GM12878 (cell line): ENCODE data around the gene WWTR1. TPM values are rescaled to one million over a fixed set of nuclear protein-coding genes. Genes with fewer than 3 reads are reported as not detected.

Source experiments
- ATF7 ChIP-seq: fragments of 450-650 bp; IDR thresholded peaks from 2 replicates; pipeline ENCODE4 v1.6.1; 2016; ENCODE audit warnings: low read depth, mild to moderate bottlenecking
- BCL11A ChIP-seq: IDR thresholded peaks from 2 replicates; pipeline ENCODE4 v1.6.1; 2011; ENCODE audit warnings: low read depth, low read length
- BMI1 ChIP-seq: fragments of 450-650 bp; IDR thresholded peaks from 2 replicates; pipeline ENCODE4 v1.6.1; 2016; ENCODE audit warnings: mild to moderate bottlenecking, moderate library complexity, borderline replicate concordance
- CBX5 ChIP-seq: sonication (generic); IDR thresholded peaks from 2 replicates; pipeline ENCODE4 v1.6.1; 2016; ENCODE audit warnings: low read depth, moderate library complexity, mild to moderate bottlenecking, inconsistent platforms
- CHD4 ChIP-seq: fragments of 200-600 bp; sonication (generic); IDR thresholded peaks from 2 replicates; pipeline ENCODE4 v1.6.1; 2016; ENCODE audit warnings: mild to moderate bottlenecking
- CREM ChIP-seq: IDR thresholded peaks from 2 replicates; pipeline ENCODE4 v1.6.1; 2014; ENCODE audit warnings: antibody characterized with exemption, low read depth
- EED ChIP-seq: sonication (generic); IDR thresholded peaks from 2 replicates; pipeline ENCODE4 v1.6.1; 2016; ENCODE audit warnings: antibody characterized with exemption, low read depth
- ESRRA ChIP-seq: IDR thresholded peaks from 2 replicates; pipeline ENCODE4 v1.6.1; 2012; ENCODE audit warnings: mild to moderate bottlenecking, low read length, improper control_type of control experiment
- FOXK2 ChIP-seq: fragments of 450-650 bp; IDR thresholded peaks from 2 replicates; pipeline ENCODE4 v1.6.1; 2017; ENCODE audit warnings: mild to moderate bottlenecking, moderate library complexity
- FOXM1 ChIP-seq: IDR thresholded peaks from 2 replicates; pipeline ENCODE4 v1.6.1; 2012; ENCODE audit warnings: low read depth, mild to moderate bottlenecking, inconsistent platforms, low read length, moderate library complexity
- GATAD2B ChIP-seq: fragments of 450-650 bp; conservative IDR thresholded peaks from 2 replicates; pipeline ENCODE4 v1.6.1; 2017; ENCODE audit warnings: low read depth, mild to moderate bottlenecking, moderate library complexity
- HDAC6 ChIP-seq: fragments of 200-600 bp; sonication (generic); IDR thresholded peaks from one replicate; pipeline ENCODE4 v1.8.0; 2017; ENCODE audit warnings: antibody characterized with exemption; ENCODE audit not compliant: unreplicated experiment
- HDGF ChIP-seq: fragments of 450-650 bp; IDR thresholded peaks from 2 replicates; pipeline ENCODE4 v1.6.1; 2016; ENCODE audit warnings: antibody characterized with exemption
- MEF2B ChIP-seq: fragments of 450-650 bp; IDR thresholded peaks from 2 replicates; pipeline ENCODE4 v1.6.1; 2018; ENCODE audit warnings: mild to moderate bottlenecking, moderate library complexity; ENCODE audit not compliant: partially characterized antibody, poor library complexity, severe bottlenecking
- MYB ChIP-seq: fragments of 150-350 bp; IDR thresholded peaks from 2 replicates; pipeline ENCODE4 v1.6.1; 2014; ENCODE audit warnings: mild to moderate bottlenecking, low read depth, low read length, borderline replicate concordance
- NFXL1 ChIP-seq: fragments of 450-650 bp; IDR thresholded peaks from 2 replicates; pipeline ENCODE4 v1.6.1; 2017; ENCODE audit warnings: antibody characterized with exemption, mild to moderate bottlenecking, borderline replicate concordance
- NR2C1 ChIP-seq: fragments of 450-650 bp; IDR thresholded peaks from 2 replicates; pipeline ENCODE4 v1.6.1; 2017; ENCODE audit warnings: antibody characterized with exemption, mild to moderate bottlenecking, moderate library complexity
- PAX8 ChIP-seq: fragments of 450-650 bp; IDR thresholded peaks from 2 replicates; pipeline ENCODE4 v1.6.1; 2017; ENCODE audit warnings: mild to moderate bottlenecking, moderate library complexity
- PRDM15 ChIP-seq: fragments of 450-650 bp; formaldehyde crosslinking; IDR thresholded peaks from 2 replicates; pipeline ENCODE4 v1.4.0; 2020; ENCODE audit warnings: mild to moderate bottlenecking, moderate library complexity
- RB1 ChIP-seq: fragments of 450-650 bp; formaldehyde crosslinking; IDR thresholded peaks from 2 replicates; pipeline ENCODE4 v1.6.1; 2017; ENCODE audit warnings: mild to moderate bottlenecking, borderline replicate concordance
- SP1 ChIP-seq: IDR thresholded peaks from one replicate; pipeline ENCODE4 v1.6.1; 2011; ENCODE audit warnings: low read depth, low read length
- SRF ChIP-seq, 2 experiments: IDR thresholded peaks; 2 replicates each; pipeline ENCODE4 v1.6.1; 2011; ENCODE audit warnings: low read depth in 2 of 2, low read length in 2 of 2, mild to moderate bottlenecking in 1 of 2, moderate library complexity in 1 of 2
- TBL1XR1 ChIP-seq: IDR thresholded peaks from 2 replicates; pipeline ENCODE4 v1.6.1; 2012; ENCODE audit warnings: low read depth, low read length, improper control_type of control experiment
- TCF7 ChIP-seq: IDR thresholded peaks from 2 replicates; pipeline ENCODE4 v1.6.1; 2014; ENCODE audit warnings: antibody characterized with exemption, borderline replicate concordance
- ZNF207 ChIP-seq: fragments of 450-650 bp; IDR thresholded peaks from 2 replicates; pipeline ENCODE4 v1.6.1; 2014; ENCODE audit warnings: antibody characterized with exemption, mild to moderate bottlenecking, borderline replicate concordance
- ZNF384 ChIP-seq: IDR thresholded peaks from 2 replicates; pipeline ENCODE4 v1.6.1; 2012; ENCODE audit warnings: low read depth, mild to moderate bottlenecking, low read length, improper control_type of control experiment, borderline replicate concordance
- polyA plus RNA-seq, 11 experiments: library from polyadenylated mRNA; depleted of rRNA in 4 of 11; unstranded in 6 of 11; stranded (reverse) in 5 of 11; fragments of >200 nt; fragmentation: Nextera tagmentation in 4 of 11; fragmentation: Illumina TruSeq in 1 of 11; extraction: Ambion mirVana in 4 of 11; extraction: Trizol in 1 of 11; gene quantifications; 1 replicate in 1 of 11; 2 replicates in 10 of 11; pipeline versions ENCODE4 v1.2.1 to v1.2.3, GENCODE V29; 2011 to 2016; ENCODE audit warnings: inconsistent platforms in 2 of 11, missing spikeins in 2 of 11, low read depth in 1 of 11
- total RNA-seq, 4 experiments: library from RNA; depleted of rRNA in 3 of 4; stranded (reverse); fragments of >200 nt in 3 of 4; fragmentation: Illumina TruSeq in 1 of 4; extraction: Trizol in 1 of 4; gene quantifications; 2 replicates each; pipeline versions ENCODE4 v1.2.1 to v1.2.3, GENCODE V29; 2013 to 2021

The WWTR1 gene
- total and polyA plus RNA-seq, 10 of the 15 experiments (the other 5 are each of a cell fraction or from before 2014, with no cell fraction given), result 2.5 to 18.5 (median 5.8) TPM

GRCh38 chr3:149581681-149582370 lies 76.0 kb downstream of the WWTR1 start (continued):
- TF ChIP-seq FOXK2 (no peak), RB1 (no peak), ATF7 (peak; percentile 13; the same call in 1 of the 2 replicates), SRF (IDR thresholded peaks at IDR 0.05; ENCODE audit: low read depth in 2 of 2, low read length in 2 of 2) (no peak), CREM (no peak), PRDM15 (no peak), FOXM1 (no peak; the same call in 1 of the 2 replicates), TBL1XR1 (no peak), MEF2B (peak; percentile 62), CBX5 (no peak), ZNF384 (0 out of 2 replicates have a peak, but pooled peaks have one; percentile 13), ZNF207 (0 out of 2 replicates have a peak, but pooled peaks have one; percentile 28), ESRRA (no peak), NR2C1 (no peak), NFXL1 (no peak), MYB (no peak), CHD4 (no peak), GATAD2B (no peak; the same call in 1 of the 2 replicates), EED (peak; percentile 83), BMI1 (no peak), HDGF (no peak), HDAC6 (no peak), BCL11A (peak; percentile 39; the same call in 1 of the 2 replicates), SP1 (no peak), TCF7 (no peak), PAX8 (no peak)
